GM21360 (cell line): ENCODE measurements around the gene IGF2BP2.
"Not testable (repeated sequence)": the region's sequence is repeated elsewhere in the genome, so short reads cannot be mapped to it uniquely, and the experiment has no call there.

Source experiments
- ATAC-seq: cut with Tn5 transposase; IDR thresholded peaks from one replicate; pipeline ENCODE4 v1.9.1; 2021; ENCODE audit warnings: mild to moderate bottlenecking, moderate library complexity; ENCODE audit not compliant: unreplicated experiment

The IGF2BP2 gene

GRCh38 chr3:185807445-185808068 lies 17.3 kb downstream of the IGF2BP2 start:
- ATAC-seq = no peak

GRCh38 chr3:185798831-185799110 lies 26.1 kb downstream of the IGF2BP2 start:
- ATAC-seq = not testable (repeated sequence)

- ATAC-seq = no peak
These were observed 26.6 kb downstream of the IGF2BP2 start for GRCh38 chr3:185797993-185798830.

GRCh38 chr3:185797108-185797881 lies 27.5 kb downstream of the IGF2BP2 start:
- no peak for ATAC-seq

GRCh38 chr3:185796431-185797107 lies 28.3 kb downstream of the IGF2BP2 start:
- ATAC-seq = no peak

GRCh38 chr3:185793381-185793780 lies 31.5 kb downstream of the IGF2BP2 start:
- no peak for ATAC-seq

- ATAC-seq = no peak
These were observed 31.9 kb downstream of the IGF2BP2 start for GRCh38 chr3:185792955-185793354.

- ATAC-seq = no peak
These were observed 34.7 kb downstream of the IGF2BP2 start for GRCh38 chr3:185789891-185790830.

- ATAC-seq = no peak
These were observed 35.7 kb downstream of the IGF2BP2 start for GRCh38 chr3:185789134-185789533.

- no peak for ATAC-seq
These were observed 36.5 kb downstream of the IGF2BP2 start for GRCh38 chr3:185788292-185788691.

GRCh38 chr3:185786956-185787877 lies 37.6 kb downstream of the IGF2BP2 start:
- ATAC-seq = no peak

GRCh38 chr3:185786258-185786657 lies 38.6 kb downstream of the IGF2BP2 start:
- not testable (repeated sequence) for ATAC-seq

GRCh38 chr3:185784317-185784716 lies 40.5 kb downstream of the IGF2BP2 start:
- ATAC-seq = no peak

- ATAC-seq = no peak
These were observed 43.1 kb downstream of the IGF2BP2 start for GRCh38 chr3:185781759-185782158.

- ATAC-seq = no peak
These were observed 45.4 kb downstream of the IGF2BP2 start for GRCh38 chr3:185779461-185779860.

GRCh38 chr3:185778821-185779220 lies 46.0 kb downstream of the IGF2BP2 start:
- ATAC-seq = no peak

- no peak for ATAC-seq
These were observed 46.7 kb downstream of the IGF2BP2 start for GRCh38 chr3:185778094-185778493.

GRCh38 chr3:185770109-185770508 lies 54.7 kb downstream of the IGF2BP2 start:
- no peak for ATAC-seq

GRCh38 chr3:185768578-185768982 lies 56.3 kb downstream of the IGF2BP2 start:
- ATAC-seq = not testable (repeated sequence)
